Endothelial cell of umbilical vein (primary cell): ENCODE results near the gene CCDC157. TPM values are rescaled to one million over a fixed set of nuclear protein-coding genes. Genes with fewer than 3 reads are reported as not detected.

Experiments used
- BruUV-seq: library from RNA; stranded (reverse); fragments of 400-500 nt; replicated peaks from 2 replicates; lab custom pipeline; 2021; lab: Mats Ljungman, UMichigan
- CTCF ChIA-PET: fragments of 300-600, 350-600 bp; sonication (Branson Sonifier 250); formaldehyde crosslinking; loops from one replicate; lab custom pipeline; 2021; ENCODE audit warnings: antibody characterized with exemption, inconsistent platforms; lab: Charles Lee
- POLR2A ChIA-PET: fragments of 300-600, 350-600 bp; sonication (Branson Sonifier 250); formaldehyde crosslinking; loops from one replicate; lab custom pipeline; 2021; ENCODE audit warnings: antibody characterized with exemption, inconsistent platforms; lab: Charles Lee
- DNase-seq: peaks from one replicate; pipeline ENCODE4 v3.0.0-alpha.2; 2011; ENCODE audit warnings: low read depth, low spot score
- FAIRE-seq: peaks from 2 replicates; lab custom pipeline; 2011; peaks lifted over from hg19 to GRCh38; lab: Jason Lieb, UNC
- H2AFZ ChIP-seq: 2 replicates; pipeline ENCODE4 v1.6.0; 2012; ENCODE audit warnings: low read depth, low read length, control low read depth, inconsistent platforms
- H3K27ac ChIP-seq: 2 replicates; pipeline ENCODE4 v1.5.1; 2011; ENCODE audit warnings: low read depth, mild to moderate bottlenecking, control low read depth, low read length, moderate library complexity; ENCODE audit not compliant: insufficient read depth
- H3K27me3 ChIP-seq, 2 experiments: 2 replicates each; pipeline versions ENCODE4 v1.6.0 to v1.6.1; 2011; ENCODE audit warnings: low read length in 2 of 2, mixed read lengths in 1 of 2; ENCODE audit not compliant: control insufficient read depth in 2 of 2, insufficient read depth in 2 of 2
- H3K36me3 ChIP-seq, 2 experiments: 2 replicates in 1 of 2; 3 replicates in 1 of 2; pipeline ENCODE4 v1.5.1; 2011; ENCODE audit warnings: low read length in 2 of 2, mild to moderate bottlenecking in 1 of 2, moderate library complexity in 1 of 2; ENCODE audit not compliant: control insufficient read depth in 2 of 2, insufficient read depth in 2 of 2; ENCODE audit errors: extremely low read depth in 1 of 2
- H3K4me1 ChIP-seq: 3 replicates; pipeline ENCODE4 v1.5.1; 2011; ENCODE audit warnings: mild to moderate bottlenecking, low read length; ENCODE audit not compliant: control insufficient read depth, insufficient read depth; ENCODE audit errors: extremely low read depth
- H3K4me2 ChIP-seq: 2 replicates; pipeline ENCODE4 v1.6.1; 2011; ENCODE audit warnings: low read length, control low read depth, mixed read lengths; ENCODE audit not compliant: insufficient read depth
- H3K4me3 ChIP-seq, 3 experiments: fragments of 200-600 bp in 1 of 3; sonication (generic), shearing (Covaris generic) in 1 of 3; replicated peaks in 1 of 3; 2 replicates each; pipeline ENCODE4 v1.5.1; 2011 to 2016; ENCODE audit warnings: control low read depth in 3 of 3, low read length in 3 of 3, mild to moderate bottlenecking in 2 of 3, inconsistent platforms in 1 of 3, low read depth in 1 of 3, moderate library complexity in 1 of 3; ENCODE audit not compliant: insufficient read depth in 1 of 3
- H3K79me2 ChIP-seq: 2 replicates; pipeline ENCODE4 v1.6.0; 2012; ENCODE audit warnings: low read length, inconsistent platforms; ENCODE audit not compliant: control insufficient read depth, insufficient read depth
- H3K9ac ChIP-seq: replicated peaks from 2 replicates; pipeline ENCODE3; 2011; ENCODE audit warnings: low read length, control low read depth; ENCODE audit not compliant: insufficient read depth; ENCODE audit errors: extremely low read depth
- H3K9me1 ChIP-seq: replicated peaks from 3 replicates; pipeline ENCODE4 v1.6.0; 2011; ENCODE audit warnings: mild to moderate bottlenecking, low read length; ENCODE audit not compliant: control insufficient read depth, insufficient read depth; ENCODE audit errors: extremely low read depth
- H3K9me3 ChIP-seq: replicated peaks from 2 replicates; pipeline ENCODE4 v1.5.1; 2012; ENCODE audit warnings: low read length, inconsistent platforms; ENCODE audit not compliant: control insufficient read depth, insufficient read depth
- H4K20me1 ChIP-seq: replicated peaks from 2 replicates; pipeline ENCODE3; 2011; ENCODE audit warnings: mild to moderate bottlenecking, low read length; ENCODE audit not compliant: control insufficient read depth, insufficient read depth; ENCODE audit errors: extremely low read depth
- JUN ChIP-seq: IDR thresholded peaks from 2 replicates; pipeline ENCODE4 v1.6.1; 2011; ENCODE audit warnings: borderline replicate concordance, low read depth; ENCODE audit not compliant: insufficient read length, insufficient read depth
- MYC ChIP-seq: IDR thresholded peaks from one replicate; pipeline ENCODE4 v1.6.1; 2011; ENCODE audit warnings: mild to moderate bottlenecking, low read depth, low read length
- dilution Hi-C: fragments of 300-500 bp; cut with MboI; formaldehyde crosslinking; loops from one replicate; pipeline ENCODE4 v1.15.0; 2019; ENCODE audit warnings: low sequenced_read_pairs; ENCODE audit not compliant: extremely low pct_ligation_motif_present
- intact Hi-C: fragments of 100-400 bp; cut with micrococcal nuclease; formaldehyde crosslinking; loops from one replicate; pipeline ENCODE4 v1.10.0; 2022
- polyA plus RNA-seq, 4 experiments: library from polyadenylated mRNA; depleted of rRNA in 3 of 4; stranded (reverse) in 3 of 4; unstranded in 1 of 4; fragments of >200 nt; gene quantifications; 2 replicates each; pipeline versions ENCODE4 v1.2.1 to v1.2.3, GENCODE V29; 2011 to 2012; ENCODE audit warnings: missing spikeins in 1 of 4
- total RNA-seq: library from RNA; stranded (reverse); gene quantifications from 2 replicates; pipeline ENCODE4 v1.2.3, GENCODE V29; 2021
- TF ChIP-seq, protein P1 (sequence below), 2 donors: IDR thresholded peaks; 1 replicate in 1 of 2; 2 replicates in 1 of 2; pipeline ENCODE4 v1.5.1; 2011; ENCODE audit warnings: low read length in 2 of 2, mild to moderate bottlenecking in 2 of 2, moderate library complexity in 2 of 2, control low read depth in 1 of 2, inconsistent platforms in 1 of 2, low read depth in 1 of 2; ENCODE audit not compliant: insufficient read depth in 1 of 2; ENCODE audit errors: extremely low read depth in 1 of 2
- TF ChIP-seq, protein P2 (sequence below): IDR thresholded peaks from 2 replicates; pipeline ENCODE4 v1.6.1; 2011; ENCODE audit not compliant: insufficient read depth, insufficient read length

The CCDC157 gene
- total and polyA plus RNA-seq, 2 donors (not counting 3 experiments of a cell fraction or from before 2014, with no cell fraction given) = 2.1 to 3.1 TPM

GRCh38 chr22:30411780-30412179 is 55.0 kb downstream of the CCDC157 start:
- intact Hi-C loops = no loop called here
- H3K4me2 ChIP-seq = no peak overlapping the region
- ChIA-PET POLR2A (interaction anchor here (0.6 kb wide), 1 partner anchor 18 kb away, joined by 7 read pairs; no protein-coding TSS in a partner anchor), CTCF (interaction anchor here (1.2 to 4.0 kb wide), 3 partner anchors 10 to 15 kb away, joined by 6 to 21 read pairs (median 13); partner anchors contain the start of genes MTFP1 and SEC14L2)
- H2AFZ ChIP-seq = no peak overlapping the region
- dilution Hi-C loops = no loop called here
- H3K79me2 ChIP-seq = no peaks in the 10 kb centered on the region
- no peak overlapping the region for H3K4me3 ChIP-seq
- no peak for DNase-seq
- H3K9me1 ChIP-seq = no peaks in the 10 kb centered on the region
- H3K9ac ChIP-seq = no peak overlapping the region
- no peaks in the 10 kb centered on the region for H4K20me1 ChIP-seq
- TF ChIP-seq, protein P1, sequence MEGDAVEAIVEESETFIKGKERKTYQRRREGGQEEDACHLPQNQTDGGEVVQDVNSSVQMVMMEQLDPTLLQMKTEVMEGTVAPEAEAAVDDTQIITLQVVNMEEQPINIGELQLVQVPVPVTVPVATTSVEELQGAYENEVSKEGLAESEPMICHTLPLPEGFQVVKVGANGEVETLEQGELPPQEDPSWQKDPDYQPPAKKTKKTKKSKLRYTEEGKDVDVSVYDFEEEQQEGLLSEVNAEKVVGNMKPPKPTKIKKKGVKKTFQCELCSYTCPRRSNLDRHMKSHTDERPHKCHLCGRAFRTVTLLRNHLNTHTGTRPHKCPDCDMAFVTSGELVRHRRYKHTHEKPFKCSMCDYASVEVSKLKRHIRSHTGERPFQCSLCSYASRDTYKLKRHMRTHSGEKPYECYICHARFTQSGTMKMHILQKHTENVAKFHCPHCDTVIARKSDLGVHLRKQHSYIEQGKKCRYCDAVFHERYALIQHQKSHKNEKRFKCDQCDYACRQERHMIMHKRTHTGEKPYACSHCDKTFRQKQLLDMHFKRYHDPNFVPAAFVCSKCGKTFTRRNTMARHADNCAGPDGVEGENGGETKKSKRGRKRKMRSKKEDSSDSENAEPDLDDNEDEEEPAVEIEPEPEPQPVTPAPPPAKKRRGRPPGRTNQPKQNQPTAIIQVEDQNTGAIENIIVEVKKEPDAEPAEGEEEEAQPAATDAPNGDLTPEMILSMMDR (IDR thresholded peaks at IDR 0.05; ENCODE audit: extremely low read depth in 1 of 2, insufficient read depth in 1 of 2, low read depth in 1 of 2, low read length in 2 of 2) = no peak
- no peak for TF ChIP-seq MYC
- no peak for TF ChIP-seq JUN
- BruUV-seq = no TSS peak
- FAIRE-seq = no peak
- H3K27ac ChIP-seq = no peak overlapping the region
- peaks cover 6% of the 10 kb centered on the region for H3K4me1 ChIP-seq
- H3K36me3 ChIP-seq = peaks cover 10 to 50% of the 10 kb centered on the region in 2 experiments
- H3K9me3 ChIP-seq = no peaks in the 10 kb centered on the region
- no peaks in the 10 kb centered on the region for H3K27me3 ChIP-seq

- no peaks in the 10 kb centered on the region for H4K20me1 ChIP-seq
- no peaks in the 10 kb centered on the region for H3K79me2 ChIP-seq
- dilution Hi-C loops (no loop called here), intact Hi-C loops (no loop called here)
- no peak overlapping the region for H2AFZ ChIP-seq
- H3K9me1 ChIP-seq = no peaks in the 10 kb centered on the region
- H3K36me3 ChIP-seq = peaks cover 13 to 50% of the 10 kb centered on the region in 2 experiments
- no peak overlapping the region for H3K4me2 ChIP-seq
- no peak overlapping the region for H3K4me3 ChIP-seq
- H3K9ac ChIP-seq = no peak overlapping the region
- ChIA-PET POLR2A (no interaction called here), CTCF (interaction anchor here (2.2 to 4.0 kb wide), 2 partner anchors 12 to 14 kb away, joined by 10 to 21 read pairs; partner anchors contain the start of gene MTFP1)
- no peak for DNase-seq
- FAIRE-seq = no peak
- H3K4me1 ChIP-seq = peaks cover 6% of the 10 kb centered on the region
- no TSS peak for BruUV-seq
- H3K27ac ChIP-seq = no peak overlapping the region
- no peaks in the 10 kb centered on the region for H3K27me3 ChIP-seq
- no peaks in the 10 kb centered on the region for H3K9me3 ChIP-seq
- TF ChIP-seq, protein P2, sequence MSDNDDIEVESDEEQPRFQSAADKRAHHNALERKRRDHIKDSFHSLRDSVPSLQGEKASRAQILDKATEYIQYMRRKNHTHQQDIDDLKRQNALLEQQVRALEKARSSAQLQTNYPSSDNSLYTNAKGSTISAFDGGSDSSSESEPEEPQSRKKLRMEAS = no peak
Measured at GRCh38 chr22:30413001-30413400, 56.2 kb downstream of the CCDC157 start.
